ENCODE data around the gene TMEM98.
"Not testable (repeated sequence)": the region's sequence is repeated elsewhere in the genome, so short reads cannot be mapped to it uniquely, and the experiment has no call there.

Gene TMEM98

GRCh38 chr17:32985050-32985756, 57.2 kb downstream of the TMEM98 start:
- DNase-seq (ENCODE audit: low read depth in 2 of 2): no peak

DNA sequence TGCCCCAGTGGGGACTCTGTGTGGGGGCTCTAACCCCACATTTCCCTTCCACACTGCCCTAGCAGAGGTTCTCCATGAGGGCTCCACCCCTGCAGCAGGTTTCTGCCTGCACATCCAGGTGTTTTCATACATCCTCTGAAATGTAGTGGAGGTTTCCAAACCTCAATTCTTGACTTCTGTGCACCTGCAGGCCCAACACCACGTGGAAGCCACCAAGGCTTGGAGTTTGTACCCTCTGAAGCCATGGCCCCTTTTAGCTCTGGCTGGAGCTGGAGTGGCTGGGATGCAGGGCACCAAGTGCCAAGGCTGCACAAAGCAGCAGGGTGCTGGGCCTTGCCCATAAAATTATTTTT, 59.5 kb downstream of the TMEM98 start:
- not testable (repeated sequence) for DNase-seq (ENCODE audit: low read depth in 2 of 2)

GRCh38 chr17:32987868-32988267, 59.9 kb downstream of the TMEM98 start:
- DNase-seq (ENCODE audit: low read depth in 2 of 2): not testable (repeated sequence)

- no peak for DNase-seq (ENCODE audit: low read depth in 2 of 2)
Measured at GRCh38 chr17:32988481-32989101, 60.6 kb downstream of the TMEM98 start.

DNA sequence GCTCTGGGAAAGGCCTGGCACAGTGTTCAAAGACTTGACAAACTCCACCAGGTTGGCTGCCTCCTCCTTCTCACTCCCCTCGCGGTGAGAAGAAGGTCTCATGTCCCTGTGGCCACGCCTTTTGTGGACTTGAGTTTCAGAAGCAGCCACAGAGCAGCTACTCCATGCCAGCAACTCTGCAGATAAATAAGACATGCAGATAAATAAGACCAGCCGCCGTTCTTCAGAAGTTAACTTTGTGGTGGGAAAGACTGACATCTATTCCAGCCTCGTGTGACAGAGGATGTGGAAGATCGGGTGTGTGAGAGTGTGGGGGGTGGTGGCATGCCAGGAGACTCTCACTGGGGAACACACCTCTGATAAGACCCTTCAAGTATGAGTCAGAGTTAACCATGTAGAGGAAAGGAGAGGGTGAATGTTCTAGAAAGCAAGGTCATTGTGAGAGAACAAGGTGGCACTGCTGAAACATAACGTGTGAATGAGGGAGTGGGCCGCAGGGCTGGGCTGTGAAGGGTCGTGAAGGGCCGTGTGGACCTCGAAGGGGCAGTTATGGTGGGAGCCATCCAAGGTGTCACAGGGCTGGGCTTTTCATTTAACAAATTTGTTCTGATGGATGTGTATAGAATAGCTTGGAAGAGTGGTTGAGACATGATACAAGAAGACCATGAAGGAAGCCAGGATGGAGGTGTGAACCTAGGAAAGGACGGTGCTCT, 64.5 kb downstream of the TMEM98 start:
- DNase-seq (ENCODE audit: low read depth in 2 of 2): no peak

DNA sequence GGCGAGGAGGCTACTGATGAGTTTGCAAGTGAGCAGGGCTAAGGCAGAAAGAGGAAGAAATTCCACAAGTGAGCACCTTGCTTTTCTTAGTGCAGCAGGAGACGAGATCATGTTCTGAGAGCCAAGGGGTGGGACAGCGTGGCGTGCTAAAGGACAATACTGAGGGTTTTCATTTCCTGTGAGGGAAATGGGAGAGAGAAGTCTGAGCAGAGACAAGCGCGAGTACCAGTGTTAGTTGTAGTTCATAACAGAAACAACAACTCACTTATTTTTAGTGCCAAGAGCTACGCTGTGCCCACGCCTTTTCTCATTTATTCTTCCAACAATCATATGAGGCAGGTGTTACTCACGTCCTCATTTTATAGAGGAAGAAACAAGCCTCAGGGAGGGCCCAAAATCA, 66.0 kb downstream of the TMEM98 start:
- no peak for DNase-seq (ENCODE audit: low read depth in 2 of 2)
